Measurements from ENCODE around the gene DNASE1L2. TPM values are rescaled to one million over a fixed set of nuclear protein-coding genes. Genes with fewer than 3 reads are reported as not detected.

DNASE1L2 gene
- total and polyA plus RNA-seq, 2 of the 8 experiments (the other 6 are each of a cell fraction or from before 2014, with no cell fraction given) = 0.35 to 0.97 TPM

DNA sequence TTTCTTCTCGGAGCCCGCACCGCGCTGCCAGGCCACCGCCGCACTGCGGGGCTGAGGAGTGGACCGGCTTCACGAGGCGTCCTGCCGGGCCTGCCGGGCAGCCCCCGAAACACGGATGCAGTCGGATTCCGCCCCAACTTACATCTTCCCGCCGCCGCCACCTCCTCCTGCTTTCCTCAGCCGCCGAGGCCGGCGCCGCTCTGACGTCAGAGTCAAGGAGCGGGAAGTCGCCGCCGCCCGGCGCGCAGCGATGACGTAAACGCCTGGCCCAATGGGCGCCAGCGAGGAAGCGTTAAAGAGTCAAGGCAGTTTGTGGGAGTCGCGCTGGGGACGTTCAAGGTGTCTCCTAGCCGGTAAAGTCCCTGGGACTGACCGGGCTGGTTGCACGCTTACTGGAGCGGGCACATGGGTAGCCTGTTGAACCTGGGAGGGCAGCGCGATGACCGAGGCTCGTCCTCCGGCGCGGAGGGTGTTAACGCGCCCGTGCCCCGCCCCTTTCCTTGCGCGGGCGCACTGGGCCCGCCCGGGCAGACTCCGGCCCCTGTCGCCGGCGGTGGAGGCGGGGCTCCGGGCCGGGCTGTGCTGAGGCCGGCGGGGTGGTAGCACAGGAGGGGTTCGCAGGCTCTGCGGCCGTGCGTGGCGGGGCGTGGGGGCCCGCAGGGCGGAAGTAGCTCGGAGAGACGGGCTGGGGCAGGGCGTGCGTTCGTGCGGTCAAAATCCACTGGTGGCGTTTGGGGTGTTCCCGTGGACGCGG lies 31.8 kb downstream of the DNASE1L2 start, which contains the start of gene RNPS1 (continued):
- TF ChIP-seq SP4 (IDR thresholded peaks at IDR 0.05; ENCODE audit: low read length) = peak; percentile 84; the same call in 1 of the 2 replicates
- no peak for TF ChIP-seq NANOG (IDR thresholded peaks at IDR 0.05; ENCODE audit: insufficient read depth, low read depth, low read length, poor library complexity, severe bottlenecking)
- no peak for TF ChIP-seq CHD2 (IDR thresholded peaks at IDR 0.05; ENCODE audit: low read length)
- TF ChIP-seq RXRA (IDR thresholded peaks at IDR 0.05; ENCODE audit: insufficient read depth, low read depth, low read length) = no peak
- TF ChIP-seq HDAC6 (IDR thresholded peaks at IDR 0.05; ENCODE audit: low read depth, low read length) = no peak
- peak; percentile 67; the same call in 1 of the 2 replicates for TF ChIP-seq RBBP5 (IDR thresholded peaks at IDR 0.05; ENCODE audit: borderline replicate concordance, low read depth, low read length)
- TF ChIP-seq POLR2AphosphoS5 (IDR thresholded peaks at IDR 0.05; ENCODE audit: low read depth, low read length) = peak; percentile 98

Data from H1 (cell line).